Karpas-422 (cell line): Measurements from ENCODE around the gene PHLDB2. TPM values are rescaled to one million over a fixed set of nuclear protein-coding genes. Genes with fewer than 3 reads are reported as not detected.

Experiments
- DNase-seq: peaks from one replicate; pipeline ENCODE4 v3.0.0-alpha.2; 2015
- H2AFZ ChIP-seq: fragments of 200-600 bp; sonication (generic); 2 replicates; pipeline ENCODE4 v1.6.1; 2014; ENCODE audit warnings: antibody characterized with exemption, low read length, mixed read lengths
- H3K27ac ChIP-seq: fragments of 200-600 bp; sonication (generic); 2 replicates; pipeline ENCODE4 v1.5.1; 2014; ENCODE audit warnings: mild to moderate bottlenecking, low read length, moderate library complexity
- H3K27me3 ChIP-seq: fragments of 200-600 bp; sonication (generic); 2 replicates; pipeline ENCODE4 v1.6.1; 2014; ENCODE audit warnings: low read length, mixed read lengths
- H3K36me3 ChIP-seq: fragments of 200-600 bp; sonication (generic); 2 replicates; pipeline ENCODE4 v1.6.1; 2014; ENCODE audit warnings: low read length, mixed read lengths; ENCODE audit not compliant: insufficient read depth
- H3K4me1 ChIP-seq: fragments of 200-600 bp; sonication (generic); 2 replicates; pipeline ENCODE4 v1.6.1; 2014; ENCODE audit warnings: mild to moderate bottlenecking, low read length, mixed read lengths
- H3K4me2 ChIP-seq: fragments of 200-600 bp; sonication (generic); 2 replicates; pipeline ENCODE4 v1.6.1; 2014; ENCODE audit warnings: low read length, low read depth, mild to moderate bottlenecking; ENCODE audit not compliant: poor library complexity, severe bottlenecking
- H3K4me3 ChIP-seq: fragments of 200-600 bp; sonication (generic); 2 replicates; pipeline ENCODE4 v1.5.1; 2014; ENCODE audit warnings: mild to moderate bottlenecking, antibody characterized with exemption, low read length, mixed read lengths
- H3K79me2 ChIP-seq: fragments of 200-600 bp; sonication (generic); 2 replicates; pipeline ENCODE4 v1.6.1; 2014; ENCODE audit warnings: mild to moderate bottlenecking, low read length, mixed read lengths
- H3K9ac ChIP-seq: fragments of 200-600 bp; sonication (generic); 2 replicates; pipeline ENCODE4 v1.6.0; 2014; ENCODE audit warnings: low read length
- H3K9me2 ChIP-seq: fragments of 200-600 bp; sonication (generic), shearing (Covaris generic); replicated peaks from 2 replicates; pipeline ENCODE4 v1.6.0; 2014; ENCODE audit warnings: mild to moderate bottlenecking, low read length, moderate library complexity; ENCODE audit not compliant: insufficient read depth
- H3K9me3 ChIP-seq: fragments of 300-700, 200-600 bp; sonication (generic); 2 replicates; pipeline ENCODE4 v1.6.1; 2014; ENCODE audit warnings: low read length, mixed read lengths
- H4K20me1 ChIP-seq: fragments of 200-600 bp; sonication (generic); 2 replicates; pipeline ENCODE4 v1.6.1; 2014; ENCODE audit warnings: mild to moderate bottlenecking, antibody characterized with exemption, low read length, low read depth; ENCODE audit not compliant: insufficient read depth
- total RNA-seq: library from RNA; depleted of rRNA; stranded (reverse); fragments of >200 nt; shearing (Covaris generic); gene quantifications from 2 replicates; pipeline ENCODE4 v1.2.3, GENCODE V29; 2014; ENCODE audit warnings: low replicate concordance

Gene PHLDB2
- total RNA-seq, 1 experiment from 2014 or later = 2.1 TPM

- no peaks in the 10 kb centered on the region for H3K79me2 ChIP-seq
- H3K4me3 ChIP-seq = no peak overlapping the region
- no peaks in the 10 kb centered on the region for H3K36me3 ChIP-seq
- no peak overlapping the region for H2AFZ ChIP-seq
- peaks cover 11% of the 10 kb centered on the region for H3K4me1 ChIP-seq
- H3K27me3 ChIP-seq = no peaks in the 10 kb centered on the region
- no peak overlapping the region for H3K27ac ChIP-seq
- H3K9ac ChIP-seq = no peak overlapping the region
- H3K9me2 ChIP-seq = no peaks in the 10 kb centered on the region
- no peak overlapping the region for H3K4me2 ChIP-seq
- no peak for DNase-seq
- H3K9me3 ChIP-seq = no peaks in the 10 kb centered on the region
- no peaks in the 10 kb centered on the region for H4K20me1 ChIP-seq
These were observed 48.1 kb downstream of the PHLDB2 start for GRCh38 chr3:111907151-111907550.

- no peaks in the 10 kb centered on the region for H3K79me2 ChIP-seq
- H3K9me2 ChIP-seq = no peaks in the 10 kb centered on the region
- H3K27ac ChIP-seq = no peak overlapping the region
- H3K9ac ChIP-seq = no peak overlapping the region
- peaks cover 11% of the 10 kb centered on the region for H3K4me1 ChIP-seq
- no peak overlapping the region for H3K4me3 ChIP-seq
- DNase-seq = no peak
- no peaks in the 10 kb centered on the region for H3K36me3 ChIP-seq
- H3K9me3 ChIP-seq = no peaks in the 10 kb centered on the region
- H2AFZ ChIP-seq = no peak overlapping the region
- no peak overlapping the region for H3K4me2 ChIP-seq
- H3K27me3 ChIP-seq = no peaks in the 10 kb centered on the region
- no peaks in the 10 kb centered on the region for H4K20me1 ChIP-seq
These were observed 51.7 kb downstream of the PHLDB2 start for GRCh38 chr3:111910806-111911205.

- no peaks in the 10 kb centered on the region for H3K9me3 ChIP-seq
- H2AFZ ChIP-seq = no peak overlapping the region
- H3K27ac ChIP-seq = no peak overlapping the region
- H3K27me3 ChIP-seq = no peaks in the 10 kb centered on the region
- no peaks in the 10 kb centered on the region for H4K20me1 ChIP-seq
- DNase-seq = no peak
- H3K4me3 ChIP-seq = no peak overlapping the region
- H3K79me2 ChIP-seq = no peaks in the 10 kb centered on the region
- H3K36me3 ChIP-seq = no peaks in the 10 kb centered on the region
- H3K4me1 ChIP-seq = peaks cover 8% of the 10 kb centered on the region
- H3K9me2 ChIP-seq = no peaks in the 10 kb centered on the region
- H3K4me2 ChIP-seq = no peak overlapping the region
- no peak overlapping the region for H3K9ac ChIP-seq
These were observed 52.4 kb downstream of the PHLDB2 start for GRCh38 chr3:111911446-111911845.

- peaks cover 2% of the 10 kb centered on the region; the same call in 1 of the 2 replicates for H3K4me1 ChIP-seq
- H4K20me1 ChIP-seq = no peaks in the 10 kb centered on the region
- H3K9ac ChIP-seq = no peak overlapping the region
- H2AFZ ChIP-seq = no peak overlapping the region
- H3K9me3 ChIP-seq = no peaks in the 10 kb centered on the region
- no peaks in the 10 kb centered on the region for H3K36me3 ChIP-seq
- H3K27ac ChIP-seq = no peak overlapping the region
- DNase-seq = no peak
- H3K79me2 ChIP-seq = no peaks in the 10 kb centered on the region
- no peak overlapping the region for H3K4me2 ChIP-seq
- H3K9me2 ChIP-seq = no peaks in the 10 kb centered on the region
- H3K27me3 ChIP-seq = no peaks in the 10 kb centered on the region
- H3K4me3 ChIP-seq = no peak overlapping the region
These were observed 54.2 kb downstream of the PHLDB2 start for GRCh38 chr3:111913163-111913763.

GRCh38 chr3:111915905-111916304, 56.8 kb downstream of the PHLDB2 start:
- H3K79me2 ChIP-seq = no peaks in the 10 kb centered on the region
- H3K9me2 ChIP-seq = no peaks in the 10 kb centered on the region
- no peaks in the 10 kb centered on the region for H4K20me1 ChIP-seq
- H3K9me3 ChIP-seq = no peaks in the 10 kb centered on the region
- H3K36me3 ChIP-seq = no peaks in the 10 kb centered on the region
- H3K4me1 ChIP-seq = peaks cover 2% of the 10 kb centered on the region; the same call in 1 of the 2 replicates
- no peak for DNase-seq
- no peak overlapping the region for H3K9ac ChIP-seq
- no peak overlapping the region for H3K4me3 ChIP-seq
- no peak overlapping the region for H3K27ac ChIP-seq
- no peak overlapping the region for H2AFZ ChIP-seq
- H3K27me3 ChIP-seq = no peaks in the 10 kb centered on the region
- H3K4me2 ChIP-seq = no peak overlapping the region

- DNase-seq = no peak
- H3K9ac ChIP-seq = no peak overlapping the region
These were observed 58.2 kb downstream of the PHLDB2 start for GRCh38 chr3:111917300-111917699.

GRCh38 chr3:111919370-111920065, 60.5 kb downstream of the PHLDB2 start:
- no peaks in the 10 kb centered on the region for H3K9me2 ChIP-seq
- H3K4me1 ChIP-seq = peaks cover 4% of the 10 kb centered on the region; the same call in 1 of the 2 replicates
- no peak overlapping the region for H3K4me3 ChIP-seq
- no peaks in the 10 kb centered on the region for H3K36me3 ChIP-seq
- no peak for DNase-seq
- H3K27ac ChIP-seq = no peak overlapping the region
- no peaks in the 10 kb centered on the region for H3K79me2 ChIP-seq
- no peaks in the 10 kb centered on the region for H3K9me3 ChIP-seq
- H2AFZ ChIP-seq = no peak overlapping the region
- no peak overlapping the region for H3K9ac ChIP-seq
- H3K4me2 ChIP-seq = no peak overlapping the region
- no peaks in the 10 kb centered on the region for H4K20me1 ChIP-seq
- no peaks in the 10 kb centered on the region for H3K27me3 ChIP-seq

More at GRCh38 chr3:111917300-111917699, 58.2 kb downstream of the PHLDB2 start:
- H3K79me2 ChIP-seq = no peaks in the 10 kb centered on the region
- no peak overlapping the region for H2AFZ ChIP-seq
- no peak overlapping the region for H3K4me2 ChIP-seq
- H3K9me3 ChIP-seq = no peaks in the 10 kb centered on the region
- H3K4me1 ChIP-seq = peaks cover 4% of the 10 kb centered on the region; the same call in 1 of the 2 replicates
- no peaks in the 10 kb centered on the region for H3K36me3 ChIP-seq
- H3K27ac ChIP-seq = no peak overlapping the region
- no peaks in the 10 kb centered on the region for H3K9me2 ChIP-seq
- no peak overlapping the region for H3K4me3 ChIP-seq
- no peaks in the 10 kb centered on the region for H4K20me1 ChIP-seq
- no peaks in the 10 kb centered on the region for H3K27me3 ChIP-seq

GRCh38 chr3:111921181-111921580, 62.1 kb downstream of the PHLDB2 start:
- Histone ChIP-seq H3K9me3 (no peaks in the 10 kb centered on the region), H3K79me2 (no peaks in the 10 kb centered on the region), H3K4me2 (no peak overlapping the region), H4K20me1 (no peaks in the 10 kb centered on the region), H2AFZ (no peak overlapping the region), H3K9ac (no peak overlapping the region), H3K36me3 (no peaks in the 10 kb centered on the region), H3K4me3 (no peak overlapping the region), H3K4me1 (peaks cover 4% of the 10 kb centered on the region; the same call in 1 of the 2 replicates), H3K9me2 (no peaks in the 10 kb centered on the region), H3K27me3 (no peaks in the 10 kb centered on the region), H3K27ac (no peak overlapping the region)
- no peak for DNase-seq
